HCT116 (cell line): ENCODE results near the gene JPH3. TPM values are rescaled to one million over a fixed set of nuclear protein-coding genes. Genes with fewer than 3 reads are reported as not detected.

Source experiments
- ATAC-seq: fragments of 200-7000 bp; cut with Tn5 transposase; 2 replicates; pipeline ENCODE4 v1.9.1; 2020; ENCODE audit warnings: mild to moderate bottlenecking, moderate library complexity
- BruUV-seq: library from RNA; stranded (reverse); fragments of 400-500 nt; replicated peaks from 2 replicates; lab custom pipeline; 2021; lab: Mats Ljungman, UMichigan
- CTCF ChIA-PET: fragments of 300-600 bp; sonication (Branson Sonifier 250); formaldehyde crosslinking; loops from one replicate; lab custom pipeline; 2021; ENCODE audit warnings: antibody characterized with exemption; lab: Charles Lee
- POLR2A ChIA-PET: fragments of 300-600, 350-600 bp; sonication (Branson Sonifier 250); formaldehyde crosslinking; loops from one replicate; lab custom pipeline; 2021; ENCODE audit warnings: antibody characterized with exemption; lab: Charles Lee
- RAD21 ChIA-PET, 2 experiments: fragments of 300-600 bp; sonication (Branson Sonifier 250); formaldehyde crosslinking; loops; one replicate each; lab custom pipeline; 2023; ENCODE audit warnings: low total read pairs in 2 of 2; ENCODE audit not compliant: uncharacterized antibody in 2 of 2, unreplicated experiment in 2 of 2, low non-redundant PET in 1 of 2; lab: Charles Lee
- DNase-seq: peaks from one replicate; pipeline ENCODE4 v3.0.0-alpha.2; 2010; ENCODE audit warnings: low read depth, low spot score
- H2AFZ ChIP-seq: fragments of 200-600 bp; shearing (Covaris generic), sonication (generic); 2 replicates; pipeline ENCODE4 v1.6.1; 2017; ENCODE audit warnings: low read depth, mixed run types, mixed read lengths, antibody characterized with exemption, low read length; ENCODE audit not compliant: poor library complexity, severe bottlenecking
- H3K27ac ChIP-seq: 2 replicates; pipeline ENCODE4 v1.5.1; 2012; ENCODE audit warnings: low read depth, low read length
- H3K27me3 ChIP-seq: fragments of 200-600 bp; sonication (generic); 2 replicates; pipeline ENCODE4 v1.6.1; 2016; ENCODE audit warnings: mixed run types, low read length, mixed read lengths; ENCODE audit not compliant: insufficient read depth
- H3K36me3 ChIP-seq, 2 experiments: fragments of 200-500 bp in 1 of 2; fragments of 200-600 bp in 1 of 2; sonication (Bioruptor generic) in 1 of 2; sonication (generic) in 1 of 2; 2 replicates each; pipeline versions ENCODE4 v1.5.1 to v1.6.1; 2014 to 2016; ENCODE audit warnings: low read length in 2 of 2, inconsistent platforms in 1 of 2, mixed read lengths in 1 of 2, mixed run types in 1 of 2; ENCODE audit not compliant: insufficient read depth in 2 of 2, control insufficient read depth in 1 of 2
- H3K4me1 ChIP-seq, 2 experiments: fragments of 200-600 bp in 1 of 2; sonication (generic) in 1 of 2; 2 replicates each; pipeline versions ENCODE4 v1.5.1 to v1.6.1; 2012 to 2017; ENCODE audit warnings: low read length in 2 of 2, inconsistent platforms in 1 of 2, mild to moderate bottlenecking in 1 of 2, mixed read lengths in 1 of 2, mixed run types in 1 of 2, moderate library complexity in 1 of 2; ENCODE audit not compliant: insufficient read depth in 2 of 2, control insufficient read depth in 1 of 2
- H3K4me2 ChIP-seq: fragments of 200-600 bp; sonication (generic); 2 replicates; pipeline ENCODE4 v1.6.1; 2017; ENCODE audit warnings: mixed run types, low read length, mixed read lengths
- H3K4me3 ChIP-seq, 2 experiments: fragments of 200-600 bp in 1 of 2; sonication (generic) in 1 of 2; replicated peaks in 1 of 2; 2 replicates each; pipeline ENCODE4 v1.5.1; 2011 to 2016; ENCODE audit warnings: low read length in 2 of 2, control low read depth in 1 of 2, low read depth in 1 of 2, mild to moderate bottlenecking in 1 of 2, mixed read lengths in 1 of 2, mixed run types in 1 of 2
- H3K79me2 ChIP-seq: fragments of 200-600 bp; sonication (generic); 2 replicates; pipeline ENCODE4 v1.6.1; 2017; ENCODE audit warnings: mild to moderate bottlenecking, mixed run types, low read length, moderate library complexity, mixed read lengths; ENCODE audit not compliant: insufficient read depth
- H3K9ac ChIP-seq: fragments of 200-600 bp; sonication (generic); 2 replicates; pipeline ENCODE4 v1.6.1; 2016; ENCODE audit warnings: low read length, mixed read lengths
- H3K9me2 ChIP-seq: fragments of 200-600 bp; sonication (generic), shearing (Covaris generic); 2 replicates; pipeline ENCODE4 v1.6.1; 2017; ENCODE audit warnings: mixed run types, mild to moderate bottlenecking, moderate library complexity; ENCODE audit not compliant: insufficient read depth
- H3K9me3 ChIP-seq, 2 experiments: fragments of 200-500 bp in 1 of 2; fragments of 200-600 bp in 1 of 2; sonication (Bioruptor generic) in 1 of 2; sonication (generic) in 1 of 2; 2 replicates each; pipeline ENCODE4 v1.6.1; 2014 to 2017; ENCODE audit warnings: low read length in 2 of 2, mixed read lengths in 2 of 2, inconsistent platforms in 1 of 2, low read depth in 1 of 2, mild to moderate bottlenecking in 1 of 2, mixed run types in 1 of 2, moderate library complexity in 1 of 2; ENCODE audit not compliant: control insufficient read depth in 1 of 2, insufficient read depth in 1 of 2
- H4K20me1 ChIP-seq: fragments of 200-600 bp; sonication (generic), shearing (Covaris generic); 2 replicates; pipeline ENCODE4 v1.6.1; 2017; ENCODE audit warnings: mixed run types, mild to moderate bottlenecking, moderate library complexity; ENCODE audit not compliant: insufficient read depth
- CTCF ChIP-seq, 3 experiments: fragments of 200-600 bp in 1 of 3; sonication (generic) in 1 of 3; IDR thresholded peaks in 2 of 3; conservative IDR thresholded peaks in 1 of 3; 2 replicates each; pipeline ENCODE4 v1.5.1; 2012 to 2017; ENCODE audit warnings: low read depth in 2 of 3, low read length in 2 of 3, antibody characterized with exemption in 1 of 3, borderline replicate concordance in 1 of 3, control low read depth in 1 of 3, mild to moderate bottlenecking in 1 of 3, mixed read lengths in 1 of 3, mixed run types in 1 of 3, moderate library complexity in 1 of 3; ENCODE audit not compliant: insufficient read depth in 1 of 3
- EZH2 ChIP-seq: fragments of 200-600 bp; sonication (generic); IDR thresholded peaks from 2 replicates; pipeline ENCODE4 v1.6.1; 2017; ENCODE audit warnings: antibody characterized with exemption, mixed run types
- EZH2phosphoT487 ChIP-seq: fragments of 200-600 bp; IDR thresholded peaks from 2 replicates; pipeline ENCODE4 v1.6.1; 2018; ENCODE audit warnings: antibody characterized with exemption, borderline replicate concordance
- POLR2A ChIP-seq: IDR thresholded peaks from 2 replicates; pipeline ENCODE4 v1.7.0; 2011; ENCODE audit warnings: borderline replicate concordance; ENCODE audit not compliant: insufficient read depth, insufficient read length; ENCODE audit errors: extremely low read depth
- RAD21 ChIP-seq: IDR thresholded peaks from 2 replicates; pipeline ENCODE4 v1.6.1; 2012; ENCODE audit warnings: low read depth, mild to moderate bottlenecking
- intact Hi-C: fragments of 100-400 bp; cut with micrococcal nuclease; formaldehyde crosslinking; loops from 2 replicates; pipeline ENCODE4 v1.10.0; 2022
- total RNA-seq: library from RNA; stranded (reverse); gene quantifications from one replicate; pipeline ENCODE4 v1.2.1, GENCODE V29; 2021; ENCODE audit not compliant: unreplicated experiment
- TF ChIP-seq, protein P1 (sequence below): IDR thresholded peaks from 2 replicates; pipeline ENCODE4 v1.6.1; 2012; ENCODE audit warnings: low read depth
- TF ChIP-seq, protein P2 (sequence below): IDR thresholded peaks from 2 replicates; pipeline ENCODE4 v1.6.1; 2012

The JPH3 gene
- total RNA-seq, 1 experiment from 2014 or later = 0.10 TPM

GRCh38 chr16:87570938-87571867 lies 31.1 kb upstream of the JPH3 start:
- Histone ChIP-seq H2AFZ (peak overlapping the region; percentile 87), H3K79me2 (no peaks in the 10 kb centered on the region), H3K9ac (no peak overlapping the region)
- intact Hi-C loops = loop anchor here (1.0 to 5.0 kb wide), 3 partner anchors 10 to 154 kb away; no protein-coding TSS in a partner anchor
- RAD21 ChIA-PET = interaction anchor here (0.6 to 1.9 kb wide), 7 partner anchors 9 to 154 kb away, joined by 3 to 13 read pairs (median 4); no protein-coding TSS in a partner anchor
- no peak for TF ChIP-seq POLR2A
- TF ChIP-seq EZH2phosphoT487 = no peak
- TF ChIP-seq, protein P1, sequence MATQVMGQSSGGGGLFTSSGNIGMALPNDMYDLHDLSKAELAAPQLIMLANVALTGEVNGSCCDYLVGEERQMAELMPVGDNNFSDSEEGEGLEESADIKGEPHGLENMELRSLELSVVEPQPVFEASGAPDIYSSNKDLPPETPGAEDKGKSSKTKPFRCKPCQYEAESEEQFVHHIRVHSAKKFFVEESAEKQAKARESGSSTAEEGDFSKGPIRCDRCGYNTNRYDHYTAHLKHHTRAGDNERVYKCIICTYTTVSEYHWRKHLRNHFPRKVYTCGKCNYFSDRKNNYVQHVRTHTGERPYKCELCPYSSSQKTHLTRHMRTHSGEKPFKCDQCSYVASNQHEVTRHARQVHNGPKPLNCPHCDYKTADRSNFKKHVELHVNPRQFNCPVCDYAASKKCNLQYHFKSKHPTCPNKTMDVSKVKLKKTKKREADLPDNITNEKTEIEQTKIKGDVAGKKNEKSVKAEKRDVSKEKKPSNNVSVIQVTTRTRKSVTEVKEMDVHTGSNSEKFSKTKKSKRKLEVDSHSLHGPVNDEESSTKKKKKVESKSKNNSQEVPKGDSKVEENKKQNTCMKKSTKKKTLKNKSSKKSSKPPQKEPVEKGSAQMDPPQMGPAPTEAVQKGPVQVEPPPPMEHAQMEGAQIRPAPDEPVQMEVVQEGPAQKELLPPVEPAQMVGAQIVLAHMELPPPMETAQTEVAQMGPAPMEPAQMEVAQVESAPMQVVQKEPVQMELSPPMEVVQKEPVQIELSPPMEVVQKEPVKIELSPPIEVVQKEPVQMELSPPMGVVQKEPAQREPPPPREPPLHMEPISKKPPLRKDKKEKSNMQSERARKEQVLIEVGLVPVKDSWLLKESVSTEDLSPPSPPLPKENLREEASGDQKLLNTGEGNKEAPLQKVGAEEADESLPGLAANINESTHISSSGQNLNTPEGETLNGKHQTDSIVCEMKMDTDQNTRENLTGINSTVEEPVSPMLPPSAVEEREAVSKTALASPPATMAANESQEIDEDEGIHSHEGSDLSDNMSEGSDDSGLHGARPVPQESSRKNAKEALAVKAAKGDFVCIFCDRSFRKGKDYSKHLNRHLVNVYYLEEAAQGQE = no peak
- TF ChIP-seq CTCF (IDR thresholded peaks at IDR 0.05 in 2 of 3, conservative IDR thresholded peaks at IDR 0.05 in 1 of 3; ENCODE audit: borderline replicate concordance in 1 of 3, insufficient read depth in 1 of 3, low read depth in 2 of 3, low read length in 2 of 3) = peak; percentile 74 to 84 (median 81)
- no peak for TF ChIP-seq EZH2
- TF ChIP-seq RAD21 = peak; percentile 47; the same call in 1 of the 2 replicates
- TF ChIP-seq, protein P2, sequence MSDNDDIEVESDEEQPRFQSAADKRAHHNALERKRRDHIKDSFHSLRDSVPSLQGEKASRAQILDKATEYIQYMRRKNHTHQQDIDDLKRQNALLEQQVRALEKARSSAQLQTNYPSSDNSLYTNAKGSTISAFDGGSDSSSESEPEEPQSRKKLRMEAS = no peak; the same call in 1 of the 2 replicates
- TF ChIP-seq, all 23 proteins: peak for 2
- H3K4me3 ChIP-seq = no peak overlapping the region
- peak overlapping the region; percentile 23; the same call in 1 of the 2 replicates for H3K4me2 ChIP-seq
- H3K27me3 ChIP-seq = no peaks in the 10 kb centered on the region
- no peaks in the 10 kb centered on the region for H3K9me2 ChIP-seq
- DNase-seq (peak; percentile 42), ATAC-seq (peak; percentile 91)
- ChIA-PET POLR2A (interaction anchor here (0.7 to 1.8 kb wide), 5 partner anchors 10 to 235 kb away, joined by 3 to 12 read pairs (median 3); no protein-coding TSS in a partner anchor), CTCF (interaction anchor here (0.7 to 2.4 kb wide), 20 partner anchors 9 to 300 kb away, joined by 3 to 30 read pairs (median 4); no protein-coding TSS in a partner anchor)
- no peaks in the 10 kb centered on the region for H4K20me1 ChIP-seq
- no peak overlapping the region for H3K27ac ChIP-seq
- no TSS peak for BruUV-seq
- H3K4me1 ChIP-seq = peaks cover 4 to 8% of the 10 kb centered on the region in 2 experiments; a peak in 3 of 4 replicates
- no peaks in the 10 kb centered on the region for H3K36me3 ChIP-seq
- no peaks in the 10 kb centered on the region for H3K9me3 ChIP-seq
